Colon (tissue), 2 donors: ENCODE data around the gene EIPR1.

Experiments
- FAIRE-seq: peaks from 2 replicates; lab custom pipeline; 2012; peaks lifted over from hg19 to GRCh38; lab: Jason Lieb, UNC
- donor health status: control.
- donor health status: control.

The EIPR1 gene

DNA sequence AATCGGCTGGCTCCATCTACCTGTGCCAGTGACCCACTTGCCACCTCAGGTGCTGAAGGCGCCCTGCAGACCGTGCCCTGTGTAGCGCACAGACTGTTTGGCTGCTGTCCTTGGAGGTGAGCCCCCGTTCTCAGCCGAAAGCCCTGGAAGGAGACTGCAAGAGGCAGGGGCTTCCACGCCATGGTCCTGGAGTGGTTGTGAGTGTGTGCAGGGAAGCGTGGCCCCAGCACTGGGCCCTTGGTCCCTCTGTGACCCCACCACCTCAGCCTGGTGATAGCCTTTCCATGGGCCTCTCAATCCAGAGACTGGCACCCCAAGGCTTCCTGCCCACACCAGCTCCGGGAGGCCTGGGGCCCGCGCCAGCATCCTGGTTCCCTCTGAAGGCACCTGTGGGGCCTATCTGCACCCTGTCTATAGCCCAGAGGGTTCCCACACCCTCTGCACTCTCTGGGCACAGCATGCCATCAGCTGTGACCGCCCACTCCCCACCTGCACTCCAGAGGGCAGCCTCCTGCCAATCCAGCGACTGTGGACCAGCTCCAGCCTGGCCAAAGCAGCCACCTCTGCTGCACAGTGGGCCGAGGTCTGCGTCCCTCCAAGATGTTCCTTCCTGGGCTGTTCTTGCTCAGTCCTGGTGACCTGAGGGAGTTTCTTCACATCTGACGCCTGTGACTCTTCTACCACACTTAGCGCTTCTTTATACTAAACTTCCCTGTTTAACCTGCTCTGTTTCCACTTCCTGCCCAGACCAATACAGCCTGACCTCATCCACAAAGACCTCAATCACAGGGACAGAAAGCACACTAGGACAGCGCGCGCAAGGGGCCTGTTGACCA lies 109.5 kb downstream of the EIPR1 start:
- no peak for FAIRE-seq

DNA sequence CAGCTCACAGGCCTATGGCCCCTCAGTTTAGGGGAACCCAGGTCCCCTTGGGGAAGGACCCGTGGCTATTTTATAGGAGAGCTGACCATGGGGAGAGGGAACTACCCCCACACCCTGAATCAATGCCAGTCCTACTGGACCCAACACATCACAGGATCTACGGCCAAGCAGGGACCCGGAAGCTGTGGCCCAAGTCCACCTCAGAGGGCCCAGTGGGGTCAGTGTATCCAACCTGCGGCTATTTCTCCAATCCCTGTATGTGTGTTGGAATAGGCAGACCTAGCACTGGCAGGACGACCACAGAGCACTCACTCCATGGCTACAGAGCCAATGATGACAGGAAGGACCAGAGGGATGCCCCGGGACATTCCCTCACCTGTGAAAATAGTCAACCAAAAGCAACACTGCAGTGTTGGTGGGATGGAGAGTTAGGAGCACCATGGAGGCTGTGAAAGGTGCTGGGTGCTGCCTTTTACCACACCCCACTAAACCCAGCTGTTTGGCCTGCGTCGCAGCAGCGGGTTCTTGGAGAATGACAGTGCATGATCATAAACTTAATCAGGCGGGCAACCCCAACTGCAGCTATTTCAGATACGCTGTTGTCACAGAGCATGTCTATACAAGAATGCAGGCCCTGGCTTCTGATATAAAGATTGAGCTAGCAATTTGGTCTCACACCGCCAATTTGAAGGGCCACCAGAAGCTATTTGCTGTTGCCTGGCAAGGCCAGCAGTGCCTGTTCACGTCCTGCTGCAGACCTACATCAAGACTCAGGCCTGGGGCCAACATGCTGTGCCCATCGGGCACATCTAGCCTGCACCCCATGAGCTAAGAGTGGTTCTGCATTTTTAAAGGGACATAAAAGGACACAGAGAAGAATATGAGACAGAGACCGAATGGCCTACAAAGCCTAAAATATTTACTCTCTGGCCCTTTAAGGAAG lies 110.4 kb downstream of the EIPR1 start:
- no peak for FAIRE-seq

- no peak for FAIRE-seq
Measured at GRCh38 chr2:3265981-3266924, 111.4 kb downstream of the EIPR1 start.

DNA sequence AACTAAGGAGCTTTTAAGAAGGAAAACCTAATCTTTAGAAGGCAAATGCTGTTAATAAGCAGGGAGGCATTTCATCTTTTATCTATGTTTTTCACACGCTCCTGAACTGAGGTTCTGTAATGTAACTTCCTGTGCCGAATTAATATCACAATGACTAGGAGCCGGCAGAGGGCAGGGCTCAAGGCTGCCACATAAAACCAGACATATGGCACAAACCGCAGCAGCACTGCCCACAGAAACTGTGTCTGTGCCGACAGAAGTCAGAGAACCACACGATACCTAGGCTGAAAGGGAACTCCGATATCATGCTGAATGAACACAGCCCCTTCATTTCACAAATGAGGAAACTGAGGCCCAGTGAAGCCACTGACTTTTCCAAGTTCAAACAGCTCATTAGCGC lies 112.1 kb downstream of the EIPR1 start:
- no peak for FAIRE-seq

- no peak for FAIRE-seq
Measured at GRCh38 chr2:3264010-3264744, 113.4 kb downstream of the EIPR1 start.

- no peak for FAIRE-seq
Measured at GRCh38 chr2:3263487-3263886, 114.1 kb downstream of the EIPR1 start.

- FAIRE-seq: no peak
Measured at GRCh38 chr2:3262437-3263388, 114.9 kb downstream of the EIPR1 start.

GRCh38 chr2:3261511-3261910 lies 116.1 kb downstream of the EIPR1 start:
- FAIRE-seq: no peak

DNA sequence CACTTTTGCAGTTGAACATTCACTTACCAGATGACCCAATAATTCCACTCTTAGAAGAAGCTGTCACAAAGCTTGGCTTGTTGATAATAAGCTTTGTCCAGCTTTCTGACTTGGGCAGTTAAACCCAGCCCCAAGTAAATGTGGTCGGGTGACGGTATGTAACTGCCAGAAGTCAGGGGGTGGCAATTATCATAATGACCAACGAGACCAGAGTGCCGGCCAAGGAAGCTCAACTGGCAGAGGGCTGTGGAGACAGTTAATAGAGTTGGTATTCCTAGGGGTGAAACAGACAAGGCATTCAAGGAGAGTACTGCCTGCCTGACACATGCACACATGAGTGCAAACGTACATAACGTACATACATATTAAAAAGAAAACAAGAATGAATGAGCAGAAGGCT lies 116.7 kb downstream of the EIPR1 start:
- FAIRE-seq: no peak

DNA sequence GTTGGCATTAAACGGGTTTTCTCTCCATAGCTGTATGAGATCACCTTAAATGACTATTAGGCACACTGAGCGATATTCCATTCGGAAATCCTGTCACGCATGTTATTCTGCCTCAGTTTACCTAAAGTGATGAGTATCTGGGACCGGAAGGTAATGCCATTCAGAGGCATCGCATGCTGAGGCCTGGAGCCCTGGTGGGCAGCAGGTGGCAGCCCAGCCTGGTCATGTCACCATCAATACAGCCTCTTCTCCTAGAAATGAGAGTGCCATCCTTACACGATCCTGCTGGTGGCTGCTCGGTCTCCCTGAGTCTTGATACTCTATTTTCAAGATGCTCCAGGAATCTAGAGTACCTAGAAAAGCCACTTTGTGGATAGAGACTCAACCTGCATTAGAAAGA lies 119.8 kb downstream of the EIPR1 start:
- FAIRE-seq: no peak

GRCh38 chr2:3257166-3257565 lies 120.5 kb downstream of the EIPR1 start:
- FAIRE-seq: no peak

GRCh38 chr2:3256605-3257004 lies 121.0 kb downstream of the EIPR1 start:
- no peak for FAIRE-seq

- FAIRE-seq: no peak
Measured at GRCh38 chr2:3256157-3256556, 121.5 kb downstream of the EIPR1 start.

- no peak for FAIRE-seq
Measured at GRCh38 chr2:3254442-3254941, 123.1 kb downstream of the EIPR1 start.

GRCh38 chr2:3253913-3254441 lies 123.6 kb downstream of the EIPR1 start:
- no peak for FAIRE-seq

DNA sequence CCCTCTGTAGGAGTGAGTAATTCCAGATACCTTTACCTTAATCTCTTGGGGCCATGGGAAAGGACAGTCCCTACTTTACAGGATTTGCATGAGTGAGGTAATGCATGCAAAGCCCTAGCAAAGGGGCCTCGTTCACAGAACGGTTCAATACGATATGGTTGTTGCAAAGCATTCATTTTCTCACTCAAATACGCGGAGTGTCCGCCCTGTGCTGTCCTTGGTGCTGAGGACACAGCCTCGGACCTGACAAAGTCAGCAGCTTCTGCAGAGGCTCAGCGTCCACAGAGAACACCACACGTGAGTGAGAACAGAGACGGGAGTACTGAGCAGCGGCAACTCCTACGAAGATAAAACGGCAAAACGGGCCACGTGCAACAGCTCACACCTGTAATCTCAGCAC lies 125.7 kb downstream of the EIPR1 start:
- FAIRE-seq: no peak

DNA sequence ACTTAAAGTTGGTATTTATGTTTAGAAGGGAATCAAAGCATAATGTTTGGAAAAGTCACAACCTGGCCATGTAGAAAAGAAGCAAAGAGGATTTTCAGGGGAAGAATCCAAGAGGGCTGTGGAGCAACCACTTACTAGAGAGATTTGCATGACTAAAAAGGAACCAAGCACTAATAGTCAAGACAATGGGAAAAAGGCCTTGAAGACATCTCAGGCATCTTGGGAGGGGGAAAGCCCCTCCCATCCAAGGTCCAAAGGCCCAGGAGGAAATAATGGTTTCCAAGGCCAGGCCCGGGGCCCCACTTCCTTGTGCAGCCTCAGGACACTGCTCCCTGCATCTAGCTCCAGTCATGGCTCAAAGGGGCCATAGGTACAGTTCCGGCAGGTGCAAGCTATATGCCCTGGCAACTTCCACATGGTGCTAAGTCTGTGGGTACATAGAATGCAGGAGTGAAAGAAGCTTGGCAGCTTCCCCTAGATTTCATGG lies 128.1 kb downstream of the EIPR1 start:
- no peak for FAIRE-seq

GRCh38 chr2:3248754-3249475 lies 128.7 kb downstream of the EIPR1 start:
- no peak for FAIRE-seq
